Endothelial cell of umbilical vein (primary cell): ENCODE measurements around the gene SPCS3. TPM values are rescaled to one million over a fixed set of nuclear protein-coding genes. Genes with fewer than 3 reads are reported as not detected.

Source experiments
- BruUV-seq: library from RNA; stranded (reverse); fragments of 400-500 nt; replicated peaks from 2 replicates; lab custom pipeline; 2021; lab: Mats Ljungman, UMichigan
- CTCF ChIA-PET: fragments of 300-600, 350-600 bp; sonication (Branson Sonifier 250); formaldehyde crosslinking; loops from one replicate; lab custom pipeline; 2021; ENCODE audit warnings: antibody characterized with exemption, inconsistent platforms; lab: Charles Lee
- POLR2A ChIA-PET: fragments of 300-600, 350-600 bp; sonication (Branson Sonifier 250); formaldehyde crosslinking; loops from one replicate; lab custom pipeline; 2021; ENCODE audit warnings: antibody characterized with exemption, inconsistent platforms; lab: Charles Lee
- DNase-seq: peaks from one replicate; pipeline ENCODE4 v3.0.0-alpha.2; 2011; ENCODE audit warnings: low read depth, low spot score
- FAIRE-seq: peaks from 2 replicates; lab custom pipeline; 2011; peaks lifted over from hg19 to GRCh38; lab: Jason Lieb, UNC
- H2AFZ ChIP-seq: 2 replicates; pipeline ENCODE4 v1.6.0; 2012; ENCODE audit warnings: low read depth, low read length, control low read depth, inconsistent platforms
- H3K27ac ChIP-seq: 2 replicates; pipeline ENCODE4 v1.5.1; 2011; ENCODE audit warnings: low read depth, mild to moderate bottlenecking, control low read depth, low read length, moderate library complexity; ENCODE audit not compliant: insufficient read depth
- H3K27me3 ChIP-seq, 2 experiments: 2 replicates each; pipeline versions ENCODE4 v1.6.0 to v1.6.1; 2011; ENCODE audit warnings: low read length in 2 of 2, mixed read lengths in 1 of 2; ENCODE audit not compliant: control insufficient read depth in 2 of 2, insufficient read depth in 2 of 2
- H3K36me3 ChIP-seq, 2 experiments: 2 replicates in 1 of 2; 3 replicates in 1 of 2; pipeline ENCODE4 v1.5.1; 2011; ENCODE audit warnings: low read length in 2 of 2, mild to moderate bottlenecking in 1 of 2, moderate library complexity in 1 of 2; ENCODE audit not compliant: control insufficient read depth in 2 of 2, insufficient read depth in 2 of 2; ENCODE audit errors: extremely low read depth in 1 of 2
- H3K4me1 ChIP-seq: 3 replicates; pipeline ENCODE4 v1.5.1; 2011; ENCODE audit warnings: mild to moderate bottlenecking, low read length; ENCODE audit not compliant: control insufficient read depth, insufficient read depth; ENCODE audit errors: extremely low read depth
- H3K4me2 ChIP-seq: 2 replicates; pipeline ENCODE4 v1.6.1; 2011; ENCODE audit warnings: low read length, control low read depth, mixed read lengths; ENCODE audit not compliant: insufficient read depth
- H3K4me3 ChIP-seq, 3 experiments: fragments of 200-600 bp in 1 of 3; sonication (generic), shearing (Covaris generic) in 1 of 3; replicated peaks in 1 of 3; 2 replicates each; pipeline ENCODE4 v1.5.1; 2011 to 2016; ENCODE audit warnings: control low read depth in 3 of 3, low read length in 3 of 3, mild to moderate bottlenecking in 2 of 3, inconsistent platforms in 1 of 3, low read depth in 1 of 3, moderate library complexity in 1 of 3; ENCODE audit not compliant: insufficient read depth in 1 of 3
- H3K79me2 ChIP-seq: 2 replicates; pipeline ENCODE4 v1.6.0; 2012; ENCODE audit warnings: low read length, inconsistent platforms; ENCODE audit not compliant: control insufficient read depth, insufficient read depth
- H3K9ac ChIP-seq: replicated peaks from 2 replicates; pipeline ENCODE3; 2011; ENCODE audit warnings: low read length, control low read depth; ENCODE audit not compliant: insufficient read depth; ENCODE audit errors: extremely low read depth
- H3K9me1 ChIP-seq: replicated peaks from 3 replicates; pipeline ENCODE4 v1.6.0; 2011; ENCODE audit warnings: mild to moderate bottlenecking, low read length; ENCODE audit not compliant: control insufficient read depth, insufficient read depth; ENCODE audit errors: extremely low read depth
- H3K9me3 ChIP-seq: replicated peaks from 2 replicates; pipeline ENCODE4 v1.5.1; 2012; ENCODE audit warnings: low read length, inconsistent platforms; ENCODE audit not compliant: control insufficient read depth, insufficient read depth
- H4K20me1 ChIP-seq: replicated peaks from 2 replicates; pipeline ENCODE3; 2011; ENCODE audit warnings: mild to moderate bottlenecking, low read length; ENCODE audit not compliant: control insufficient read depth, insufficient read depth; ENCODE audit errors: extremely low read depth
- CTCF ChIP-seq, 2 donors: IDR thresholded peaks; 1 replicate in 1 of 2; 2 replicates in 1 of 2; pipeline ENCODE4 v1.5.1; 2011; ENCODE audit warnings: low read length in 2 of 2, mild to moderate bottlenecking in 2 of 2, moderate library complexity in 2 of 2, control low read depth in 1 of 2, inconsistent platforms in 1 of 2, low read depth in 1 of 2; ENCODE audit not compliant: insufficient read depth in 1 of 2; ENCODE audit errors: extremely low read depth in 1 of 2
- EZH2 ChIP-seq: IDR thresholded peaks from 2 replicates; pipeline ENCODE4 v1.6.1; 2012; ENCODE audit warnings: borderline replicate concordance, low read depth, mild to moderate bottlenecking, moderate library complexity, low read length, inconsistent platforms; ENCODE audit not compliant: severe bottlenecking
- FOS ChIP-seq: IDR thresholded peaks from 2 replicates; pipeline ENCODE4 v1.6.1; 2011; ENCODE audit warnings: mild to moderate bottlenecking, low read length, moderate library complexity, borderline replicate concordance; ENCODE audit not compliant: insufficient read depth
- GATA2 ChIP-seq: IDR thresholded peaks from 2 replicates; pipeline ENCODE4 v1.7.0; 2011; ENCODE audit warnings: low read depth, mild to moderate bottlenecking, moderate library complexity, mixed read lengths, low read length; ENCODE audit not compliant: insufficient read length, insufficient read depth
- JUN ChIP-seq: IDR thresholded peaks from 2 replicates; pipeline ENCODE4 v1.6.1; 2011; ENCODE audit warnings: borderline replicate concordance, low read depth; ENCODE audit not compliant: insufficient read length, insufficient read depth
- MYC ChIP-seq: IDR thresholded peaks from one replicate; pipeline ENCODE4 v1.6.1; 2011; ENCODE audit warnings: mild to moderate bottlenecking, low read depth, low read length
- POLR2A ChIP-seq: IDR thresholded peaks from 2 replicates; pipeline ENCODE4 v1.6.1; 2012; ENCODE audit warnings: low read depth, mild to moderate bottlenecking, control low read depth, low read length
- POLR2AphosphoS5 ChIP-seq: IDR thresholded peaks from 2 replicates; pipeline ENCODE4 v1.6.1; 2012; ENCODE audit warnings: low read depth, mild to moderate bottlenecking, control low read depth, low read length, moderate library complexity; ENCODE audit not compliant: insufficient read depth
- dilution Hi-C: fragments of 300-500 bp; cut with MboI; formaldehyde crosslinking; loops from one replicate; pipeline ENCODE4 v1.15.0; 2019; ENCODE audit warnings: low sequenced_read_pairs; ENCODE audit not compliant: extremely low pct_ligation_motif_present
- intact Hi-C: fragments of 100-400 bp; cut with micrococcal nuclease; formaldehyde crosslinking; loops from one replicate; pipeline ENCODE4 v1.10.0; 2022
- polyA plus RNA-seq, 4 experiments: library from polyadenylated mRNA; depleted of rRNA in 3 of 4; stranded (reverse) in 3 of 4; unstranded in 1 of 4; fragments of >200 nt; gene quantifications; 2 replicates each; pipeline versions ENCODE4 v1.2.1 to v1.2.3, GENCODE V29; 2011 to 2012; ENCODE audit warnings: missing spikeins in 1 of 4
- total RNA-seq: library from RNA; stranded (reverse); gene quantifications from 2 replicates; pipeline ENCODE4 v1.2.3, GENCODE V29; 2021
- TF ChIP-seq, protein P1 (sequence below): IDR thresholded peaks from 2 replicates; pipeline ENCODE4 v1.6.1; 2011; ENCODE audit not compliant: insufficient read depth, insufficient read length

Gene SPCS3
- total and polyA plus RNA-seq, 2 donors (not counting 3 experiments of a cell fraction or from before 2014, with no cell fraction given), result 36.4 to 183 TPM

GRCh38 chr4:176350671-176351070 is 30.9 kb downstream of the SPCS3 start:
- CTCF ChIA-PET, result no interaction called here
- Histone ChIP-seq H3K36me3 (no peaks in the 10 kb centered on the region), H4K20me1 (no peaks in the 10 kb centered on the region), H2AFZ (no peak overlapping the region), H3K9me3 (no peaks in the 10 kb centered on the region), H3K9me1 (no peaks in the 10 kb centered on the region), H3K79me2 (no peaks in the 10 kb centered on the region), H3K4me2 (no peak overlapping the region), H3K27me3 (no peaks in the 10 kb centered on the region), H3K27ac (no peak overlapping the region), H3K4me1 (peaks cover under 1% of the 10 kb centered on the region), H3K9ac (no peak overlapping the region), H3K4me3 (no peak overlapping the region)
- DNase-seq, result no peak
- POLR2A ChIA-PET, result no interaction called here
- TF ChIP-seq CTCF (IDR thresholded peaks at IDR 0.05; ENCODE audit: extremely low read depth in 1 of 2, insufficient read depth in 1 of 2, low read depth in 1 of 2, low read length in 2 of 2) (no peak), JUN (no peak), FOS (no peak), EZH2 (no peak), GATA2 (no peak), MYC (no peak), POLR2A (no peak), POLR2AphosphoS5 (no peak)
- TF ChIP-seq, protein P1, sequence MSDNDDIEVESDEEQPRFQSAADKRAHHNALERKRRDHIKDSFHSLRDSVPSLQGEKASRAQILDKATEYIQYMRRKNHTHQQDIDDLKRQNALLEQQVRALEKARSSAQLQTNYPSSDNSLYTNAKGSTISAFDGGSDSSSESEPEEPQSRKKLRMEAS, result no peak
- dilution Hi-C loops (no loop called here), intact Hi-C loops (no loop called here)
- FAIRE-seq, result no peak
- BruUV-seq, result no TSS peak
